ENCODE measurements around the gene MXI1. TPM values are rescaled to one million over a fixed set of nuclear protein-coding genes. Genes with fewer than 3 reads are reported as not detected.

MXI1 gene
- total and polyA plus RNA-seq, 2 of the 4 experiments (the other 2 are of a cell fraction), result 7.2 to 11.8 TPM

- H4K20me1 ChIP-seq (ENCODE audit: insufficient read depth, low read length), result no peaks in the 10 kb centered on the region
- no peak overlapping the region for H2BK120ac ChIP-seq (ENCODE audit: low read depth, low read length)
- no peak overlapping the region for H3K4ac ChIP-seq (ENCODE audit: low read depth, low read length)
- no peak overlapping the region for H3K23ac ChIP-seq (ENCODE audit: low read depth, low read length)
- H4K91ac ChIP-seq (ENCODE audit: insufficient read depth, low read depth, low read length), result no peak overlapping the region
- no peaks in the 10 kb centered on the region for H3K9me3 ChIP-seq (ENCODE audit: control insufficient read depth, insufficient read depth, low read length)
- H3K36me3 ChIP-seq (ENCODE audit: control insufficient read depth, insufficient read depth, low read length), result no peaks in the 10 kb centered on the region
- intact Hi-C loops (cut with micrococcal nuclease) (no loop called here), dilution Hi-C loops (cut with HindIII; ENCODE audit: low sequenced_read_pairs, unreplicated experiment) (no loop called here), in situ Hi-C loops (cut with MboI; ENCODE audit: low sequenced_read_pairs) (no loop called here)
- no peak overlapping the region for H2AK5ac ChIP-seq (ENCODE audit: low read depth, low read length)
- no peaks in the 10 kb centered on the region for H3K4me1 ChIP-seq (ENCODE audit: control insufficient read depth, insufficient read depth, low read length)
- H3K56ac ChIP-seq (ENCODE audit: extremely low read depth, insufficient read depth, low read length), result no peak overlapping the region
- H2BK20ac ChIP-seq (ENCODE audit: low read depth, low read length), result no peak overlapping the region
- DNase-seq (no peak), ATAC-seq (ENCODE audit: low read depth) (no peak)
- no peak overlapping the region for H3K14ac ChIP-seq (replicated peaks; ENCODE audit: low read depth, low read length)
- no TSS peak for BruUV-seq (replicated peaks)
- no peak overlapping the region for H3K18ac ChIP-seq (ENCODE audit: low read depth, low read length)
- H3K79me1 ChIP-seq (ENCODE audit: low read depth in 1 of 2, low read length in 2 of 2), result no peaks in the 10 kb centered on the region
- TF ChIP-seq RFX5 (IDR thresholded peaks at IDR 0.05; ENCODE audit: low read depth, low read length) (no peak), MAFK (IDR thresholded peaks at IDR 0.05; ENCODE audit: low read depth, low read length) (no peak), CHD1 (IDR thresholded peaks at IDR 0.05; ENCODE audit: low read depth, low read length) (no peak), CTCF (conservative IDR thresholded peaks at IDR 0.05; ENCODE audit: low read depth, low read length) (no peak), FOS (IDR thresholded peaks at IDR 0.05; ENCODE audit: low read depth, low read length) (no peak), USF2 (IDR thresholded peaks at IDR 0.05; ENCODE audit: low read depth, low read length) (no peak), MXI1 (IDR thresholded peaks at IDR 0.05; ENCODE audit: borderline replicate concordance, low read depth, low read length) (no peak), POLR2A (IDR thresholded peaks at IDR 0.05; ENCODE audit: low read depth, low read length) (no peak), ELK1 (IDR thresholded peaks at IDR 0.05; ENCODE audit: borderline replicate concordance, low read depth, low read length) (no peak), RCOR1 (IDR thresholded peaks at IDR 0.05; ENCODE audit: insufficient replicate concordance, low read length) (no peak), RAD21 (IDR thresholded peaks at IDR 0.05; ENCODE audit: low read length) (no peak), NFE2L2 (IDR thresholded peaks at IDR 0.05; ENCODE audit: low read depth, low read length) (no peak), SMC3 (IDR thresholded peaks at IDR 0.05; ENCODE audit: low read depth, low read length) (no peak), MAZ (IDR thresholded peaks at IDR 0.05; ENCODE audit: borderline replicate concordance, low read depth, low read length) (no peak), BHLHE40 (IDR thresholded peaks at IDR 0.05; ENCODE audit: low read depth, low read length) (no peak), CEBPB (IDR thresholded peaks at IDR 0.05; ENCODE audit: low read depth, low read length) (no peak)
- CTCF ChIA-PET, result no interaction called here
- no peak overlapping the region for H3K4me3 ChIP-seq (ENCODE audit: insufficient read depth, low read depth, low read length)
- POLR2A ChIA-PET (ENCODE audit: unreplicated experiment), result no interaction called here
- no peak overlapping the region for H2BK15ac ChIP-seq (ENCODE audit: low read depth, low read length)
- H3K27me3 ChIP-seq (ENCODE audit: control insufficient read depth, insufficient read depth, low read length), result peaks cover 10% of the 10 kb centered on the region
- H4K5ac ChIP-seq (ENCODE audit: low read depth, low read length), result no peak overlapping the region
- H2BK5ac ChIP-seq (ENCODE audit: low read depth, low read length, poor library complexity, severe bottlenecking), result no peak overlapping the region
- WGBS, 2 experiments (ENCODE audit: extremely low coverage in 2 of 2, insufficient read length in 1 of 2), result 35% methylated on average over 2 of the region's 6 CpGs; no CpG with 5 or more reads in 1 of the 2 experiments
- H3K27ac ChIP-seq (ENCODE audit: insufficient read depth, low read length), result no peak overlapping the region
- H2AFZ ChIP-seq (replicated peaks; ENCODE audit: low read length, poor library complexity), result no peak overlapping the region
- no peak overlapping the region for H3K9ac ChIP-seq (ENCODE audit: low read depth, low read length)
- H3K4me2 ChIP-seq (ENCODE audit: low read depth, low read length), result no peak overlapping the region
- H2AK9ac ChIP-seq (replicated peaks; ENCODE audit: low read depth, low read length, poor library complexity), result no peak overlapping the region
- no peak overlapping the region for H4K8ac ChIP-seq (ENCODE audit: low read depth in 2 of 2, low read length in 2 of 2)
- H3K9me1 ChIP-seq (ENCODE audit: insufficient read depth, low read length), result no peaks in the 10 kb centered on the region
Observed at GRCh38 chr10:110184398-110184797, 23.0 kb upstream of the MXI1 start.
